HepG2 (cell line): ENCODE measurements around the gene ADCY5. TPM values are rescaled to one million over a fixed set of nuclear protein-coding genes. Genes with fewer than 3 reads are reported as not detected.

Experiments used
- ATAC-seq: fragments of 200-7000 bp; cut with Tn5 transposase; 3 replicates; pipeline ENCODE4 v1.9.1; 2020; ENCODE audit warnings: mild to moderate bottlenecking, moderate library complexity
- BruUV-seq: library from RNA; stranded (reverse); fragments of 400-500 nt; replicated peaks from 2 replicates; lab custom pipeline; 2021; lab: Mats Ljungman, UMichigan
- CTCF ChIA-PET: fragments of 300-600 bp; formaldehyde crosslinking; extraction: SDS; loops from one replicate; lab custom pipeline; 2021; ENCODE audit warnings: low total read pairs, inconsistent platforms, low intra/inter-chr PET ratio; lab: Yijun Ruan, JAX
- POLR2A ChIA-PET: fragments of 350-600 bp; sonication (Branson Sonifier 250); formaldehyde crosslinking; loops from one replicate; lab custom pipeline; 2020; ENCODE audit warnings: antibody characterized with exemption, inconsistent platforms; lab: Yijun Ruan, JAX
- DNase-seq: peaks from one replicate; pipeline ENCODE4 v3.0.0-alpha.2; 2015; ENCODE audit warnings: low spot score
- FAIRE-seq: peaks from 3 replicates; lab custom pipeline; 2011; peaks lifted over from hg19 to GRCh38; lab: Jason Lieb, UNC
- H2AFZ ChIP-seq: one replicate; pipeline ENCODE4 v1.6.1; 2011; ENCODE audit warnings: low read length, inconsistent platforms
- H3K27ac ChIP-seq: fragments of 300-600 bp; 3 replicates; pipeline ENCODE4 v1.8.0; 2011; ENCODE audit warnings: mixed run types, mild to moderate bottlenecking, mixed read lengths, low read length, inconsistent platforms; ENCODE audit not compliant: insufficient read depth; ENCODE audit errors: extremely low read length
- H3K27me3 ChIP-seq, 2 experiments: fragments of 200-600 bp in 1 of 2; 2 replicates in 1 of 2; 3 replicates in 1 of 2; pipeline versions ENCODE4 v1.6.0 to v1.8.0; 2011; ENCODE audit warnings: low read length in 2 of 2, mild to moderate bottlenecking in 2 of 2, moderate library complexity in 2 of 2, inconsistent platforms in 1 of 2; ENCODE audit not compliant: insufficient read depth in 2 of 2, control insufficient read depth in 1 of 2
- H3K36me3 ChIP-seq, 2 experiments: fragments of 200-600 bp in 1 of 2; replicated peaks in 1 of 2; 2 replicates in 1 of 2; 3 replicates in 1 of 2; pipeline versions ENCODE4 v1.5.1 to v1.8.0; 2011; ENCODE audit warnings: low read length in 2 of 2, inconsistent platforms in 1 of 2; ENCODE audit not compliant: insufficient read depth in 2 of 2, control insufficient read depth in 1 of 2
- H3K4me1 ChIP-seq: 2 replicates; pipeline ENCODE4 v1.5.1; 2012; ENCODE audit warnings: low read length, inconsistent platforms; ENCODE audit not compliant: insufficient read depth
- H3K4me2 ChIP-seq: 2 replicates; pipeline ENCODE4 v1.6.0; 2011; ENCODE audit warnings: low read depth, low read length, inconsistent platforms
- H3K4me3 ChIP-seq, 3 experiments: fragments of 200-600 bp in 1 of 3; sonication (generic), shearing (Covaris generic) in 1 of 3; replicated peaks in 1 of 3; 2 replicates each; pipeline ENCODE4 v1.5.1; 2011 to 2016; ENCODE audit warnings: low read length in 3 of 3, inconsistent platforms in 2 of 3, low read depth in 2 of 3, mild to moderate bottlenecking in 2 of 3, control low read depth in 1 of 3, mixed read lengths in 1 of 3; ENCODE audit not compliant: insufficient read depth in 1 of 3
- H3K79me2 ChIP-seq: one replicate; pipeline ENCODE4 v1.6.1; 2011; ENCODE audit warnings: low read length, inconsistent platforms; ENCODE audit not compliant: insufficient read depth
- H3K9ac ChIP-seq: 2 replicates; pipeline ENCODE4 v1.6.0; 2011; ENCODE audit warnings: mild to moderate bottlenecking, low read depth, low read length, inconsistent platforms; ENCODE audit not compliant: insufficient read depth
- H3K9me3 ChIP-seq: 2 replicates; pipeline ENCODE4 v1.5.1; 2012; ENCODE audit warnings: mild to moderate bottlenecking, low read length
- H4K20me1 ChIP-seq: 2 replicates; pipeline ENCODE4 v1.6.0; 2011; ENCODE audit warnings: inconsistent platforms, mild to moderate bottlenecking, low read length, moderate library complexity; ENCODE audit not compliant: insufficient read depth
- BHLHE40 ChIP-seq: IDR thresholded peaks from 2 replicates; pipeline ENCODE4 v1.6.1; 2011; ENCODE audit warnings: low read length, improper control_type of control experiment
- EED ChIP-seq: sonication (generic); formaldehyde crosslinking; IDR thresholded peaks from 2 replicates; pipeline ENCODE4 v1.5.0; 2020; ENCODE audit warnings: mild to moderate bottlenecking, missing genetic modification reagents
- FOSL2 ChIP-seq: sonication (generic); formaldehyde crosslinking; IDR thresholded peaks from 2 replicates; pipeline ENCODE4 v1.4.0; 2020; ENCODE audit warnings: missing genetic modification reagents
- KDM1A ChIP-seq: IDR thresholded peaks from 2 replicates; pipeline ENCODE4 v1.6.1; 2016; ENCODE audit warnings: missing compliant biosample characterization
- KDM2A ChIP-seq: sonication (generic); formaldehyde crosslinking; IDR thresholded peaks from 2 replicates; pipeline ENCODE4 v1.4.0; 2020; ENCODE audit warnings: low read depth, missing genetic modification reagents, borderline replicate concordance
- MBD4 ChIP-seq: IDR thresholded peaks from 2 replicates; pipeline ENCODE4 v1.6.1; 2012; ENCODE audit warnings: low read length, inconsistent platforms, borderline replicate concordance
- MBNL3 ChIP-seq: fragments of 250-450 bp; sonication (Bioruptor Pico); conservative IDR thresholded peaks from 2 replicates; pipeline ENCODE4 v1.8.0; 2022; ENCODE audit warnings: mild to moderate bottlenecking, inconsistent platforms
- MTA1 ChIP-seq: sonication (generic); formaldehyde crosslinking; IDR thresholded peaks from 2 replicates; pipeline ENCODE4 v1.4.0; 2020; ENCODE audit warnings: missing genetic modification reagents, mild to moderate bottlenecking, borderline replicate concordance
- MYNN ChIP-seq: sonication (generic); formaldehyde crosslinking; IDR thresholded peaks from 2 replicates; pipeline ENCODE4 v1.4.0; 2020; ENCODE audit warnings: mild to moderate bottlenecking, low read depth, missing genetic modification reagents
- RAD21 ChIP-seq: fragments of 450-650 bp; formaldehyde crosslinking; IDR thresholded peaks from 2 replicates; pipeline ENCODE4 v1.5.0; 2020; ENCODE audit warnings: mild to moderate bottlenecking
- RBM22 ChIP-seq: fragments of 200-400 bp; formaldehyde crosslinking; optimal IDR thresholded peaks from 2 replicates; pipeline ENCODE3; 2017; ENCODE audit warnings: mild to moderate bottlenecking, low read length, moderate library complexity
- REL ChIP-seq: sonication (generic); formaldehyde crosslinking; conservative IDR thresholded peaks from 2 replicates; pipeline ENCODE4 v1.8.0; 2022; ENCODE audit warnings: mild to moderate bottlenecking, missing genetic modification reagents, moderate library complexity
- SMC3 ChIP-seq: IDR thresholded peaks from 2 replicates; pipeline ENCODE4 v1.6.1; 2011; ENCODE audit warnings: low read length, improper control_type of control experiment
- STAG1 ChIP-seq: sonication (generic); formaldehyde crosslinking; IDR thresholded peaks from 2 replicates; pipeline ENCODE4 v1.4.0; 2020; ENCODE audit warnings: missing genetic modification reagents
- XRCC5 ChIP-seq: fragments of 200-400 bp; formaldehyde crosslinking; optimal IDR thresholded peaks from 2 replicates; pipeline ENCODE3; 2017; ENCODE audit warnings: mild to moderate bottlenecking, low read length
- ZFYVE20 ChIP-seq: sonication (generic); formaldehyde crosslinking; IDR thresholded peaks from 2 replicates; pipeline ENCODE4 v1.8.0; 2023; ENCODE audit warnings: low read depth, mild to moderate bottlenecking, moderate library complexity, missing genetic modification reagents, borderline replicate concordance
- WGBS: methylation state at CpG from one replicate; pipeline ENCODE4 v1.1.6; 2017; ENCODE audit warnings: low lambda C conversion rate; 5-methylcytosine and 5-hydroxymethylcytosine counted together
- in situ Hi-C: cut with HindIII; loops from 2 replicates; pipeline ENCODE4 v1.10.0; 2017; ENCODE audit warnings: low pct_unique_long_range_greater_than_20kb; ENCODE audit not compliant: extremely low pct_ligation_motif_present
- intact Hi-C: fragments of 100-400 bp; cut with micrococcal nuclease; formaldehyde crosslinking; loops from one replicate; pipeline ENCODE4 v1.10.0; 2022; ENCODE audit not compliant: unreplicated experiment
- polyA plus RNA-seq, 8 experiments: library from polyadenylated mRNA; depleted of rRNA in 3 of 8; stranded (reverse) in 7 of 8; unstranded in 1 of 8; fragments of >200 nt; fragmentation: Illumina TruSeq in 4 of 8; extraction: Trizol in 4 of 8; gene quantifications; 2 replicates each; pipeline versions ENCODE4 v1.2.1 to v1.2.3, GENCODE V29; 2011 to 2016; ENCODE audit warnings: low read depth in 4 of 8, missing spikeins in 1 of 8, mixed read lengths in 1 of 8; ENCODE audit not compliant: insufficient read depth in 1 of 8
- total RNA-seq, 5 experiments: library from RNA; depleted of rRNA; stranded (reverse); fragments of >200 nt; fragmentation: Illumina TruSeq; extraction: Trizol; gene quantifications; 2 replicates each; pipeline ENCODE4 v1.2.3, GENCODE V29; 2016; ENCODE audit warnings: low read depth in 1 of 5
- TF ChIP-seq, protein P1 (sequence below): sonication (generic); formaldehyde crosslinking; IDR thresholded peaks from 2 replicates; pipeline ENCODE4 v1.5.0; 2020; ENCODE audit warnings: mild to moderate bottlenecking, missing genetic modification reagents
- TF ChIP-seq, protein P2 (sequence below): sonication (generic); formaldehyde crosslinking; IDR thresholded peaks from 2 replicates; pipeline ENCODE4 v1.5.0; 2020; ENCODE audit warnings: mild to moderate bottlenecking, missing genetic modification reagents, moderate library complexity
- TF ChIP-seq, protein P3 (sequence below): IDR thresholded peaks from 2 replicates; pipeline ENCODE4 v1.6.1; 2018; ENCODE audit warnings: missing genetic modification reagents, mild to moderate bottlenecking, missing compliant biosample characterization

ADCY5 gene
- total and polyA plus RNA-seq, 2 of the 13 experiments (the other 11 are each of a cell fraction or from before 2014, with no cell fraction given) = not detected

DNA sequence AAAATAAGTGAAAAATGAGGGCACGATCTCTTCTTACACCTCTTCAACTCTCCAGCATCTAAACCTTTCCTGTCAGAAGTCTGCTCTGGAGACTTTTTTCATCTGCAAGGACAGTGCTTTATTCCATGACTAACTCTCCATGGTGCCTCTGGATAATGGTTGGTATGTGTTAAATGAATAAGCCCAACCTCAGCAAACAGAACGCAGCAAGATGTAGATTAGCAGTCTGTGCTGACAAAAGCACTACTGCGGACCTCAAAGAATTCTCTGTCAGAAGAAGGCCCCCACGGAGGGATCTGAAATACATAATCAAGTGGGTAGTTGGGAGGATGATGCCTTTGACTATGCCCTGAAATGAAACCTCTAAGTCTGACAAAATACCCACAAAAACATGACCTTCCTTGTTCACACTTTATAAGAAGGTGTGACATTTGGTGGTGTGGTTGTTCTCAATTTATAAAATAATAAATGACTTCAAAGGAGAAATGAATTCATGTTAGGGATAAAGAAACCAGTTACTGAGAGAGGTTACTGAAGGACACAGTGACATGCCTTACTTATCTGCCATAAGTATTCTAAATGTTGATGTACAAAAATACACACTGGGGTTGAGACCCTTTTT, 43.2 kb upstream of the ADCY5 start (continued):
- TF ChIP-seq, protein P1, sequence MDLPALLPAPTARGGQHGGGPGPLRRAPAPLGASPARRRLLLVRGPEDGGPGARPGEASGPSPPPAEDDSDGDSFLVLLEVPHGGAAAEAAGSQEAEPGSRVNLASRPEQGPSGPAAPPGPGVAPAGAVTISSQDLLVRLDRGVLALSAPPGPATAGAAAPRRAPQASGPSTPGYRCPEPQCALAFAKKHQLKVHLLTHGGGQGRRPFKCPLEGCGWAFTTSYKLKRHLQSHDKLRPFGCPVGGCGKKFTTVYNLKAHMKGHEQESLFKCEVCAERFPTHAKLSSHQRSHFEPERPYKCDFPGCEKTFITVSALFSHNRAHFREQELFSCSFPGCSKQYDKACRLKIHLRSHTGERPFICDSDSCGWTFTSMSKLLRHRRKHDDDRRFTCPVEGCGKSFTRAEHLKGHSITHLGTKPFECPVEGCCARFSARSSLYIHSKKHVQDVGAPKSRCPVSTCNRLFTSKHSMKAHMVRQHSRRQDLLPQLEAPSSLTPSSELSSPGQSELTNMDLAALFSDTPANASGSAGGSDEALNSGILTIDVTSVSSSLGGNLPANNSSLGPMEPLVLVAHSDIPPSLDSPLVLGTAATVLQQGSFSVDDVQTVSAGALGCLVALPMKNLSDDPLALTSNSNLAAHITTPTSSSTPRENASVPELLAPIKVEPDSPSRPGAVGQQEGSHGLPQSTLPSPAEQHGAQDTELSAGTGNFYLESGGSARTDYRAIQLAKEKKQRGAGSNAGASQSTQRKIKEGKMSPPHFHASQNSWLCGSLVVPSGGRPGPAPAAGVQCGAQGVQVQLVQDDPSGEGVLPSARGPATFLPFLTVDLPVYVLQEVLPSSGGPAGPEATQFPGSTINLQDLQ = no peak
- TF ChIP-seq ZFYVE20 (CRISPR knock-in tag) (no peak), EED (CRISPR knock-in tag) (no peak), MTA1 (no peak), BHLHE40 (no peak), REL (no peak), MBD4 (no peak), MBNL3 (no peak)

DNA sequence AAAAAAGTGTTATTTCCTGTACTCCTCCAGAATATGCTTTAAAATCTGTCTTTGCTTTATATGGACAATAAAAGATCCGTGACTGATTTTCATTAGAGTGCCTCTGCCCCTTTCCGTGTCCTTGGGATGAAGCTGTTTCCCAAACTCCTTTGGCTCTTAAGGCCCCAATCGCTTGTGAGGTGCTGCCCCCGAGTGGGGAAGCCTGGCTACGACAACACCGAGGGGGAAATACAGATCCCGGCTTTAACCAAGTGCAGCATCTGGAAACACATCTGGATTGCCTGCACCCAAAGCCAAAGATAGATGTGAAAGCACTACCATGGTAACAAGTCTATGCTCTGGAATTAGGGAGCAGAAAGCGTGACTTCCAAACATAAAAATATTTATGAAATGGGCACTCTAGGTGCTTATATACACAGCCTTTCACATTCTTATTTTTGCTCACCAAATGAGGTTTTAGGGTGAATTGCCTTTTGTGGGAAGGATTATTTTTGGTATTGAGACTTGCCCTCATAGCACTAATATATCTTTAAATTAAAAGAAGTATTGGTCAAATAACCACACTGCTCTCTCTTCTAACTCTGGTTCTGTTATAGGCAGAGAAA, 40.6 kb upstream of the ADCY5 start:
- H4K20me1 ChIP-seq = no peaks in the 10 kb centered on the region
- no peak for FAIRE-seq
- intact Hi-C loops (loop anchor here (1.0 to 5.0 kb wide), 2 partner anchors 160 to 1942 kb away; partner anchors contain the start of gene POLQ), in situ Hi-C loops (loop anchor here (5.0 kb wide), 1 partner anchor 157 kb away; no protein-coding TSS in a partner anchor)
- ChIA-PET CTCF (interaction anchor here (1.0 to 4.5 kb wide), 2 partner anchors 161 to 204 kb away, joined by 4 to 34 read pairs; no protein-coding TSS in a partner anchor), POLR2A (no interaction called here)
- H3K79me2 ChIP-seq = no peaks in the 10 kb centered on the region
- no peak overlapping the region for H3K4me2 ChIP-seq
- no peak overlapping the region for H3K9ac ChIP-seq
- H2AFZ ChIP-seq = no peak overlapping the region
- no peaks in the 10 kb centered on the region for H3K9me3 ChIP-seq
- peaks cover 13% of the 10 kb centered on the region for H3K4me1 ChIP-seq
- 19% methylated on average over 8 of the region's 8 CpGs for WGBS
- peaks cover 3 to 12% of the 10 kb centered on the region in 2 experiments; a peak in 3 of 5 replicates for H3K36me3 ChIP-seq
- peak; percentile 27 for DNase-seq
- no TSS peak for BruUV-seq
- H3K4me3 ChIP-seq = no peak overlapping the region
- H3K27ac ChIP-seq = no peak overlapping the region
- ATAC-seq = peak; percentile 71
- H3K27me3 ChIP-seq = no peaks in the 10 kb centered on the region
- TF ChIP-seq RBM22 = peak; percentile 68
- peak; percentile 49; the same call in 1 of the 2 replicates for TF ChIP-seq KDM2A
- TF ChIP-seq XRCC5 = peak; percentile 55
- TF ChIP-seq, protein P2, sequence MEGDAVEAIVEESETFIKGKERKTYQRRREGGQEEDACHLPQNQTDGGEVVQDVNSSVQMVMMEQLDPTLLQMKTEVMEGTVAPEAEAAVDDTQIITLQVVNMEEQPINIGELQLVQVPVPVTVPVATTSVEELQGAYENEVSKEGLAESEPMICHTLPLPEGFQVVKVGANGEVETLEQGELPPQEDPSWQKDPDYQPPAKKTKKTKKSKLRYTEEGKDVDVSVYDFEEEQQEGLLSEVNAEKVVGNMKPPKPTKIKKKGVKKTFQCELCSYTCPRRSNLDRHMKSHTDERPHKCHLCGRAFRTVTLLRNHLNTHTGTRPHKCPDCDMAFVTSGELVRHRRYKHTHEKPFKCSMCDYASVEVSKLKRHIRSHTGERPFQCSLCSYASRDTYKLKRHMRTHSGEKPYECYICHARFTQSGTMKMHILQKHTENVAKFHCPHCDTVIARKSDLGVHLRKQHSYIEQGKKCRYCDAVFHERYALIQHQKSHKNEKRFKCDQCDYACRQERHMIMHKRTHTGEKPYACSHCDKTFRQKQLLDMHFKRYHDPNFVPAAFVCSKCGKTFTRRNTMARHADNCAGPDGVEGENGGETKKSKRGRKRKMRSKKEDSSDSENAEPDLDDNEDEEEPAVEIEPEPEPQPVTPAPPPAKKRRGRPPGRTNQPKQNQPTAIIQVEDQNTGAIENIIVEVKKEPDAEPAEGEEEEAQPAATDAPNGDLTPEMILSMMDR (CRISPR knock-in tag) = peak; percentile 91
- TF ChIP-seq STAG1 = peak; percentile 92
- no peak for TF ChIP-seq MYNN (CRISPR knock-in tag)
- peak; percentile 87 for TF ChIP-seq RAD21 (CRISPR knock-in tag)
- TF ChIP-seq SMC3 = peak; percentile 91
- no peak for TF ChIP-seq KDM1A (CRISPR knock-in tag)
- TF ChIP-seq FOSL2 (CRISPR knock-in tag) = peak; percentile 15; the same call in 1 of the 2 replicates
- TF ChIP-seq, protein P3, sequence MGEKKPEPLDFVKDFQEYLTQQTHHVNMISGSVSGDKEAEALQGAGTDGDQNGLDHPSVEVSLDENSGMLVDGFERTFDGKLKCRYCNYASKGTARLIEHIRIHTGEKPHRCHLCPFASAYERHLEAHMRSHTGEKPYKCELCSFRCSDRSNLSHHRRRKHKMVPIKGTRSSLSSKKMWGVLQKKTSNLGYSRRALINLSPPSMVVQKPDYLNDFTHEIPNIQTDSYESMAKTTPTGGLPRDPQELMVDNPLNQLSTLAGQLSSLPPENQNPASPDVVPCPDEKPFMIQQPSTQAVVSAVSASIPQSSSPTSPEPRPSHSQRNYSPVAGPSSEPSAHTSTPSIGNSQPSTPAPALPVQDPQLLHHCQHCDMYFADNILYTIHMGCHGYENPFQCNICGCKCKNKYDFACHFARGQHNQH (CRISPR knock-in tag) = 0 out of 2 replicates have a peak, but pooled peaks have one; percentile 37
